Trophoblast cell (in vitro differentiated cells and primary cell): ENCODE results near the gene ENTPD1.

ENCODE experiments used
- DNase-seq, 2 donors: peaks; one replicate each; pipeline ENCODE4 v3.0.0-alpha.2; 2016
- H2AFZ ChIP-seq: 2 replicates; pipeline ENCODE4 v1.6.1; 2013; ENCODE audit warnings: low read length, moderate library complexity, mild to moderate bottlenecking; ENCODE audit not compliant: insufficient read depth, poor library complexity
- H2AK5ac ChIP-seq: 2 replicates; pipeline ENCODE4 v1.6.1; 2013; ENCODE audit warnings: mild to moderate bottlenecking, low read length
- H2BK120ac ChIP-seq: 2 replicates; pipeline ENCODE4 v1.6.1; 2013; ENCODE audit warnings: low read length, mild to moderate bottlenecking, moderate library complexity; ENCODE audit not compliant: insufficient read depth, poor library complexity
- H2BK12ac ChIP-seq: 2 replicates; pipeline ENCODE4 v1.6.1; 2013; ENCODE audit warnings: mild to moderate bottlenecking, low read length, moderate library complexity
- H2BK5ac ChIP-seq: 2 replicates; pipeline ENCODE4 v1.6.1; 2013; ENCODE audit warnings: low read length, low read depth, moderate library complexity, mild to moderate bottlenecking; ENCODE audit not compliant: poor library complexity
- H3K14ac ChIP-seq: 2 replicates; pipeline ENCODE4 v1.6.1; 2013; ENCODE audit warnings: mild to moderate bottlenecking, low read length
- H3K18ac ChIP-seq: 2 replicates; pipeline ENCODE4 v1.6.1; 2013; ENCODE audit warnings: mild to moderate bottlenecking, low read length
- H3K23ac ChIP-seq: 2 replicates; pipeline ENCODE4 v1.6.1; 2013; ENCODE audit warnings: low read length
- H3K27ac ChIP-seq: 2 replicates; pipeline ENCODE4 v1.5.1; 2013; ENCODE audit warnings: low read depth, mild to moderate bottlenecking, inconsistent platforms, low read length, moderate library complexity
- H3K27me3 ChIP-seq: 2 replicates; pipeline ENCODE4 v1.6.1; 2013; ENCODE audit warnings: inconsistent platforms, mild to moderate bottlenecking, low read length, moderate library complexity; ENCODE audit not compliant: insufficient read depth
- H3K36me3 ChIP-seq, 2 experiments: 1 replicate in 1 of 2; 2 replicates in 1 of 2; pipeline ENCODE4 v1.6.1; 2013; ENCODE audit warnings: low read length in 2 of 2, mild to moderate bottlenecking in 2 of 2, moderate library complexity in 1 of 2; ENCODE audit not compliant: insufficient read depth in 2 of 2, control insufficient read depth in 1 of 2
- H3K4ac ChIP-seq: 2 replicates; pipeline ENCODE4 v1.6.1; 2013; ENCODE audit warnings: low read depth, mild to moderate bottlenecking, low read length, moderate library complexity
- H3K4me1 ChIP-seq, 2 experiments: 1 replicate in 1 of 2; 2 replicates in 1 of 2; pipeline ENCODE4 v1.6.1; 2013; ENCODE audit warnings: low read length in 2 of 2, mild to moderate bottlenecking in 2 of 2, moderate library complexity in 1 of 2; ENCODE audit not compliant: insufficient read depth in 2 of 2, control insufficient read depth in 1 of 2
- H3K4me2 ChIP-seq: 2 replicates; pipeline ENCODE4 v1.6.1; 2013; ENCODE audit warnings: inconsistent platforms, mild to moderate bottlenecking, low read length, moderate library complexity
- H3K4me3 ChIP-seq: 2 replicates; pipeline ENCODE4 v1.5.1; 2013; ENCODE audit warnings: mild to moderate bottlenecking, low read depth, low read length, inconsistent platforms
- H3K79me1 ChIP-seq: one replicate; pipeline ENCODE4 v1.6.1; 2013; ENCODE audit warnings: low read length
- H3K79me2 ChIP-seq: 2 replicates; pipeline ENCODE4 v1.6.1; 2013; ENCODE audit warnings: low read length, mild to moderate bottlenecking; ENCODE audit not compliant: control insufficient read depth, insufficient read depth, poor library complexity
- H3K9ac ChIP-seq: 2 replicates; pipeline ENCODE4 v1.6.1; 2013; ENCODE audit warnings: mild to moderate bottlenecking, low read length
- H3K9me3 ChIP-seq: 2 replicates; pipeline ENCODE4 v1.6.1; 2013; ENCODE audit warnings: low read depth, mild to moderate bottlenecking, control low read depth, inconsistent platforms, low read length; ENCODE audit not compliant: insufficient read depth
- H4K12ac ChIP-seq: 2 replicates; pipeline ENCODE4 v1.6.1; 2013; ENCODE audit warnings: low read depth, mild to moderate bottlenecking, low read length, moderate library complexity
- H4K8ac ChIP-seq: 2 replicates; pipeline ENCODE4 v1.6.1; 2013; ENCODE audit warnings: low read depth, mild to moderate bottlenecking, low read length, moderate library complexity
- H4K91ac ChIP-seq: one replicate; pipeline ENCODE4 v1.6.1; 2013; ENCODE audit warnings: low read depth, mild to moderate bottlenecking, low read length, moderate library complexity
- WGBS: extraction: QIAGEN DNeasy Blood & Tissue Kit; methylation state at CpG from one replicate; pipeline ENCODE4 v1.1.7; 2013; ENCODE audit warnings: missing lambda C conversion rate; ENCODE audit not compliant: insufficient read length, insufficient coverage; ENCODE audit errors: extremely low coverage; 5-methylcytosine and 5-hydroxymethylcytosine counted together

Gene ENTPD1

GRCh38 chr10:95739056-95739455, 16.9 kb upstream of the ENTPD1 start:
- H3K79me1 ChIP-seq: no peaks in the 10 kb centered on the region
- DNase-seq: no peak
- no peak overlapping the region for H2BK120ac ChIP-seq
- H3K79me2 ChIP-seq: no peaks in the 10 kb centered on the region
- peaks cover 0 to 3% of the 10 kb centered on the region in 2 experiments for H3K4me1 ChIP-seq
- H2BK12ac ChIP-seq: no peak overlapping the region
- no CpG with 5 or more reads among the region's 3 CpGs for WGBS
- H3K4ac ChIP-seq: no peak overlapping the region
- no peak overlapping the region for H4K12ac ChIP-seq
- H3K36me3 ChIP-seq: no peaks in the 10 kb centered on the region
- no peak overlapping the region for H2AK5ac ChIP-seq
- H2BK5ac ChIP-seq: no peak overlapping the region
- no peaks in the 10 kb centered on the region for H3K27me3 ChIP-seq
- no peak overlapping the region for H3K4me3 ChIP-seq
- no peak overlapping the region for H3K9ac ChIP-seq
- no peak overlapping the region for H3K27ac ChIP-seq
- no peak overlapping the region for H3K4me2 ChIP-seq
- no peak overlapping the region for H2AFZ ChIP-seq
- no peak overlapping the region for H3K18ac ChIP-seq
- no peak overlapping the region for H4K91ac ChIP-seq
- H3K14ac ChIP-seq: no peak overlapping the region
- H4K8ac ChIP-seq: no peak overlapping the region
- H3K9me3 ChIP-seq: no peaks in the 10 kb centered on the region
- H3K23ac ChIP-seq: no peak overlapping the region

- Histone ChIP-seq H2BK12ac (no peak overlapping the region), H3K18ac (no peak overlapping the region), H3K36me3 (no peaks in the 10 kb centered on the region), H3K14ac (peak overlapping the region; percentile 24), H2AFZ (no peak overlapping the region), H2AK5ac (no peak overlapping the region), H4K8ac (no peak overlapping the region), H3K27ac (peak overlapping the region; percentile 2), H3K9me3 (no peaks in the 10 kb centered on the region), H3K9ac (no peak overlapping the region), H3K4me3 (no peak overlapping the region), H3K79me1 (no peaks in the 10 kb centered on the region), H4K12ac (no peak overlapping the region), H3K4ac (no peak overlapping the region), H3K79me2 (no peaks in the 10 kb centered on the region), H3K27me3 (no peaks in the 10 kb centered on the region), H3K4me1 (peaks cover 0 to 3% of the 10 kb centered on the region in 2 experiments), H2BK5ac (no peak overlapping the region), H3K23ac (no peak overlapping the region), H4K91ac (no peak overlapping the region), H3K4me2 (no peak overlapping the region), H2BK120ac (no peak overlapping the region)
- DNase-seq: no peak
- WGBS: no CpG with 5 or more reads among the region's 6 CpGs
These were observed 14.0 kb upstream of the ENTPD1 start for GRCh38 chr10:95741807-95742467.

GRCh38 chr10:95742485-95742884, 13.5 kb upstream of the ENTPD1 start:
- no peak overlapping the region for H2BK12ac ChIP-seq
- H2AK5ac ChIP-seq: no peak overlapping the region
- no peak overlapping the region for H4K8ac ChIP-seq
- H3K79me2 ChIP-seq: no peaks in the 10 kb centered on the region
- no peak overlapping the region for H3K23ac ChIP-seq
- no peaks in the 10 kb centered on the region for H3K36me3 ChIP-seq
- H3K4ac ChIP-seq: no peak overlapping the region
- no peak overlapping the region for H3K14ac ChIP-seq
- no peak overlapping the region for H2AFZ ChIP-seq
- H2BK120ac ChIP-seq: no peak overlapping the region
- no peaks in the 10 kb centered on the region for H3K79me1 ChIP-seq
- no peak overlapping the region for H4K12ac ChIP-seq
- no CpG with 5 or more reads among the region's 3 CpGs for WGBS
- H3K9me3 ChIP-seq: no peaks in the 10 kb centered on the region
- no peak for DNase-seq
- no peaks in the 10 kb centered on the region for H3K27me3 ChIP-seq
- H4K91ac ChIP-seq: no peak overlapping the region
- no peak overlapping the region for H3K9ac ChIP-seq
- no peak overlapping the region for H3K18ac ChIP-seq
- peaks cover 0 to 3% of the 10 kb centered on the region in 2 experiments for H3K4me1 ChIP-seq
- H3K4me3 ChIP-seq: no peak overlapping the region
- no peak overlapping the region for H3K27ac ChIP-seq
- H2BK5ac ChIP-seq: no peak overlapping the region
- no peak overlapping the region for H3K4me2 ChIP-seq

GRCh38 chr10:95742962-95743535, 12.9 kb upstream of the ENTPD1 start:
- Histone ChIP-seq H2BK12ac (no peak overlapping the region), H3K9me3 (no peaks in the 10 kb centered on the region), H3K27me3 (no peaks in the 10 kb centered on the region), H3K23ac (no peak overlapping the region), H3K4me2 (no peak overlapping the region), H3K79me1 (no peaks in the 10 kb centered on the region), H3K79me2 (no peaks in the 10 kb centered on the region), H2AFZ (no peak overlapping the region), H2BK5ac (no peak overlapping the region), H3K4ac (no peak overlapping the region), H3K14ac (no peak overlapping the region), H3K36me3 (no peaks in the 10 kb centered on the region), H2BK120ac (no peak overlapping the region), H3K27ac (no peak overlapping the region), H3K4me3 (no peak overlapping the region), H2AK5ac (no peak overlapping the region), H4K8ac (no peak overlapping the region), H3K4me1 (peaks cover 0 to 3% of the 10 kb centered on the region in 2 experiments), H3K9ac (no peak overlapping the region), H3K18ac (no peak overlapping the region), H4K91ac (no peak overlapping the region), H4K12ac (no peak overlapping the region)
- WGBS: no CpG with 5 or more reads among the region's 2 CpGs
- peak; percentile 23 to 86 for DNase-seq
